ENCODE measurements around the gene GPR55. TPM values are rescaled to one million over a fixed set of nuclear protein-coding genes. Genes with fewer than 3 reads are reported as not detected.
"Not testable (repeated sequence)": the region's sequence is repeated elsewhere in the genome, so short reads cannot be mapped to it uniquely, and the experiment has no call there.

GPR55 gene, protein sequence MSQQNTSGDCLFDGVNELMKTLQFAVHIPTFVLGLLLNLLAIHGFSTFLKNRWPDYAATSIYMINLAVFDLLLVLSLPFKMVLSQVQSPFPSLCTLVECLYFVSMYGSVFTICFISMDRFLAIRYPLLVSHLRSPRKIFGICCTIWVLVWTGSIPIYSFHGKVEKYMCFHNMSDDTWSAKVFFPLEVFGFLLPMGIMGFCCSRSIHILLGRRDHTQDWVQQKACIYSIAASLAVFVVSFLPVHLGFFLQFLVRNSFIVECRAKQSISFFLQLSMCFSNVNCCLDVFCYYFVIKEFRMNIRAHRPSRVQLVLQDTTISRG
- total RNA-seq: not detected in 2 replicates

DNA sequence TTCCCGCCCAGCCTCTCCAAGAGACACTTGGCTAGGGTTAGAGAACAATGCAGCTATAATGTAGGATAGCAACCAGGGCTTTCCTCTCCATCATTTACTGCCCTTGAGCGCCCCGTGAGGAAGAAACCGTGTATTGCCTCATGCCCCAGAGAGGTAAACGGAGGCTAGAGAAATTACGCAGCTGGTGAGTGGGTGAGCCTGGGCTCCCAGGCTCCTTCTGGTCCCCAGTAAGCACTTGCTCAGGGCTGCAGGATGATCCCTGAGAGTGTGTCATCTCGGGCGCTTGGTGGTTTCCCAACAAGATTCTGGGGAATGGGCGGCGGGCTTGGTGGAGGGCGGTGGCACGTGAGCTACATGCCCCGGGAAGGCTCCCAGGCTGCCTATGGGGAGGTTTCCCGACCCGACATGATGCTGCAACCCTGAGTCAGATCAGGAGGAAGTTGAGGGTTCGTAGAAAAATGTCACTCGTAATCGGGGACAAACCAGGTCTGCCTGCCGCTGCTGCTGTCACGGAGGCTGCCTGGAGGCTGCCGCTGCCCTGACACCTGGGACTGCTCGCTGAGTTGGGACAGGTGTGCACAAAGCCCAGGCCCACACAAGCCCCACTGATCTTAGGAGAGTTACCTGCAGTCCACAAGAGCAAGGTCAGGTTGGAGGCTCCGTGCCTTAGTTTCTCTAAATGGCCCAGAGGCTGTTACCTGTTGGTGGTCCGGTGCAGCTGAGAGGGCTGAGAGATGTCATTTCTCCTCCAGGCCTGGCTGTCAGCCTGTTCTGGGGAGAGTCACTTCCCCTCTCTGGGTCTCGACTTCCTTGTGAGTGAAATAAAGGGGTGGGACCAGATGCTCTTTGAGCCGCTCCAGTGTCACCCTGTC, at the start of gene GPR55:
TSS of gene GPR55 (minus strand) at position 773 of the 872 bp plus-strand sequence. CDS start 14,280 bp downstream, outside the sequence.
- no peak within 1 kb of the TSS for H3K4me3 ChIP-seq (ENCODE audit: low read depth, low read length)
- DNase-seq (ENCODE audit: low read depth): no peak
- TF ChIP-seq, protein P1, sequence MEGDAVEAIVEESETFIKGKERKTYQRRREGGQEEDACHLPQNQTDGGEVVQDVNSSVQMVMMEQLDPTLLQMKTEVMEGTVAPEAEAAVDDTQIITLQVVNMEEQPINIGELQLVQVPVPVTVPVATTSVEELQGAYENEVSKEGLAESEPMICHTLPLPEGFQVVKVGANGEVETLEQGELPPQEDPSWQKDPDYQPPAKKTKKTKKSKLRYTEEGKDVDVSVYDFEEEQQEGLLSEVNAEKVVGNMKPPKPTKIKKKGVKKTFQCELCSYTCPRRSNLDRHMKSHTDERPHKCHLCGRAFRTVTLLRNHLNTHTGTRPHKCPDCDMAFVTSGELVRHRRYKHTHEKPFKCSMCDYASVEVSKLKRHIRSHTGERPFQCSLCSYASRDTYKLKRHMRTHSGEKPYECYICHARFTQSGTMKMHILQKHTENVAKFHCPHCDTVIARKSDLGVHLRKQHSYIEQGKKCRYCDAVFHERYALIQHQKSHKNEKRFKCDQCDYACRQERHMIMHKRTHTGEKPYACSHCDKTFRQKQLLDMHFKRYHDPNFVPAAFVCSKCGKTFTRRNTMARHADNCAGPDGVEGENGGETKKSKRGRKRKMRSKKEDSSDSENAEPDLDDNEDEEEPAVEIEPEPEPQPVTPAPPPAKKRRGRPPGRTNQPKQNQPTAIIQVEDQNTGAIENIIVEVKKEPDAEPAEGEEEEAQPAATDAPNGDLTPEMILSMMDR (conservative IDR thresholded peaks at IDR 0.05; ENCODE audit: low read depth, low read length): peak; percentile 33

DNA sequence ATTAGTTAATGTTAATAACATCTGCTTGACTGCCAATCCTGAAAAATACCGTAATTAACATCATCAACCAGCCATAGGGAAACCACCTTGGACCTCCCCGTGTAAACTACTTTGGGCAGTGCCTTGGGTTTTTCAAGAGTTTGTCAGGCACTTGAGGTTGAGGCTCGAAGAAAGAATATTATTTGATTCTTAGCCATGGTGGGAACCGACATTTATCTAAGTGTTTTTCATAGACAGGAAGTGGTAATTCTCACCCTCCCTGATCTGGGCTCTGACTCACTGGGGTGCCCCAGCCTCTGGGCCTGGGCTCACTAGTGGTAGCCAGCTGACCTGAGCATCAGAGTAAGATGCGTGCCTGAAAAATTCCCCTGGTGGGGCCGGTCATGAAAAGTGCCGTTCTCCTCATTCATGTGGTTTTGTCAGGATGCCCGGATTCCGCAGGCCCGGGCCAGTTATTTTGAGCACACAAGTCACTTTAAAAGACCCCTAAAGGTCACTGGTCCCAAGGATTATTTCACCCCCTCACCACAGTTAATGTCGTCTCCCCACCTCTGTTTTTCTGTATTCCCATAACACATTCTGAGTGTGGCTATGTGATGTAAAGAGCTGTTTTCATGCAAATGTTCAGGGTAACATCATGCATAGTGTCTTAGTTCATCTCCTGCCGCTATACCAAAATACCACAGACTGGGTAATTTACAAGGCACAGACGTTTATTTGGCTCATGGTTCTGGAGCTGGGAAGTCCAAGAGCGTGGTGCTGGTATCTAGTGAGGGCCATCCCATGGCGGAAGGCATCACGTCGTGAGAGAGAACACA, 49.3 kb upstream of the GPR55 start:
- DNase-seq (ENCODE audit: low read depth): peak; percentile 30
- H3K4me3 ChIP-seq (ENCODE audit: low read depth, low read length): no peak overlapping the region
- TF ChIP-seq, protein P1 (conservative IDR thresholded peaks at IDR 0.05; ENCODE audit: low read depth, low read length): no peak

DNA sequence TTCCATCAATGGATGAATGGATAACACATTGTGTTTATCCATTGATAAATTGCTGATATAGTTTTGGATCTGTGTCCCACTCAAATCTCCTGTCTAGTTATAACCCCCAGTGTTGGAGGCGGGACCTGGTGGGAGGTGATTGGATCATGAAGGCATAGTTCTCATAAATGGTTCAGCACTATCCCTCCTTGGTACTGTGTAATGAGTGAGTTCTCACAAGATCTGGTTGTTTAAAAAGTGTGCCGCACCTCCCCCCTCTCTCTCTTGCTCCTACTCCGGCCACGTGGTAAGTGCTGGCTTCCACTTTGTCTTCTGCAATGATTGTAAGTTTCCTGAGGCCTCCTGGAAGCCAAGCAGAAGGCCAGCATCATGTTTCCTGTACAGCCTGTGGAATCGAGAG, 47.0 kb upstream of the GPR55 start:
- H3K4me3 ChIP-seq (ENCODE audit: low read depth, low read length): no peak overlapping the region
- no peak for DNase-seq (ENCODE audit: low read depth)
- TF ChIP-seq, protein P1 (conservative IDR thresholded peaks at IDR 0.05; ENCODE audit: low read depth, low read length): no peak

DNA sequence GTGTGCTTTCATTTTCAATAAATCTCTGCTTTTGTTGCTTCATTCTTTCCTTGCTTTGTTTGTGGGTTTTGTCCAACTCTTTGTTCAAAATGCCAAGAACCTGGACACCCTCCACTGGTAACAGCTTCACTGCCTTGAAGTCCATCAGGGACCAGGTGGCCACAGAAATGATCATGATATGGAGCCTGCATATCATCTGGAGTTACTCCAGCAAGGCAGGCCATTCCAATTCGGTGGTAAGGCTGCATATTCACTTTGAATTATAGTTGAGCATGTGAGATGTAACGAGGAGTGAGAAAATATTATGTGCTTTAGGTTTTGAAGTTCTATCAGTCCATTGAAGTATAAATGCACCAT, 44.6 kb upstream of the GPR55 start:
- DNase-seq (ENCODE audit: low read depth): no peak
- TF ChIP-seq, protein P1 (conservative IDR thresholded peaks at IDR 0.05; ENCODE audit: low read depth, low read length): no peak
- H3K4me3 ChIP-seq (ENCODE audit: low read depth, low read length): no peak overlapping the region

DNA sequence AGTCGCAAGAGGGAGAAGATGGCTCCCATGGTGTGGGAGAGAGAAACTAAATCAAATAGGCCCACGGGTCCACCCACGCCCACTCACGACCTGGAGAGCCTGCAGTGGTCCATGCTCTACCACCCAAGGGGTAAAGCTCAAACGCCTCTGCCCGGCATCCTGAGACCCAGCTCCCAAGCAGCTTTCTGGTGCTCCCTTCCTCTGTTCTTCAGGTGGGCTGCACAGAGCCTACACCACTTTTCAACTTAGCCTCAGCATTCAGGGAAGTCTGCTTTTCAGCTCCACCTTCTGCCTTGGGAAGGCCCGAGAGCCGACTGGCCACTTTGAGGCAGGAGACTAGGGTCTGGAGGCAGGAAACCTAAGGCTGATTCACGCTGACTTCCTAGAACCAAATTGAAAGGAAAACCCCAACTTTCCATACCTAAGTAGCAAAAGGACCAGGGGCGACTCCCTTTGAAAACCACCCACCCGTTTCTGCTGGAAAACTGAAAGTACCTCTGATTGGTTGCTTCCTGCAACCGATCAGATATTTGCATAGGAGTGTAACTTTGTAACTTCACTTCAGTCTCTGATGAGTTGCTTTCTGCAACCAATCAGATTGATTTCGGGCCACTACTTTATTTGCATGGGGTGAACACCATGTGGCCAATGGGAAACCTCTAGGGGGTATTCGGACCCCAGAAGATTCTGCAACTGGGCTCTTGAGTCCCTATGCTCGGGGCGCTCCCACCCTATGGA, 44.0 kb upstream of the GPR55 start:
- no peak overlapping the region for H3K4me3 ChIP-seq (ENCODE audit: low read depth, low read length)
- TF ChIP-seq, protein P1 (conservative IDR thresholded peaks at IDR 0.05; ENCODE audit: low read depth, low read length): no peak
- no peak for DNase-seq (ENCODE audit: low read depth)

DNA sequence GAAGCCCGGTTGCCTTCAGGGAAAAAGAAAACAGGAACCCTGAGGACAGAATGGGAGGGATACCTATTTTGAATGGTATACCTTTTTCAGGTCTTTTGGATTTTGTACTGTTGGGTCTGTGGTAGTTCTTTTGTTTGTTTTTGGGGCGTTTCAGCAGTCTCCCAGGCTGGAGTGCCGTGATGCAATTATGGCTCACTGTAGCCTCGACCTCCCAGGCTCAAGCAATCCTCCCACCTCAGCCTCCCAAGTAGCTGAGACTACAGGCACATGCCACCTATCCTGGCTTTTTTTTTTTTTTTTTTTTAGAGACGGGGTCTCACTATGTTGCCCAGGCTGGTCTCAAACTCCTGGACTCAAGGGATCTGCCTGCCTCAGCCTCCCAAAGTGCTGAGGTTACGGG, 43.3 kb upstream of the GPR55 start:
- not testable (repeated sequence) for DNase-seq (ENCODE audit: low read depth); H3K4me3 ChIP-seq (ENCODE audit: low read depth, low read length)
